Mesendoderm (in vitro differentiated cells): ENCODE data around the gene ITIH4.

ENCODE experiments used
- DNase-seq: peaks from one replicate; pipeline ENCODE4 v3.0.0; 2013
- H2AK5ac ChIP-seq: 2 replicates; pipeline ENCODE4 v1.6.1; 2013; ENCODE audit warnings: low read length, inconsistent platforms
- H2BK120ac ChIP-seq: 2 replicates; pipeline ENCODE4 v1.6.1; 2013; ENCODE audit warnings: low read depth, mild to moderate bottlenecking, low read length, moderate library complexity, mixed read lengths
- H2BK15ac ChIP-seq: replicated peaks from 2 replicates; pipeline ENCODE4 v1.6.1; 2013; ENCODE audit warnings: low read depth, mild to moderate bottlenecking, moderate library complexity
- H2BK5ac ChIP-seq: 2 replicates; pipeline ENCODE4 v1.6.1; 2013; ENCODE audit warnings: low read length, inconsistent platforms
- H3K18ac ChIP-seq: 2 replicates; pipeline ENCODE4 v1.6.1; 2013; ENCODE audit warnings: mild to moderate bottlenecking, low read length, mixed read lengths
- H3K23ac ChIP-seq: one replicate; pipeline ENCODE4 v1.6.1; 2013; ENCODE audit warnings: low read length
- H3K27ac ChIP-seq: 2 replicates; pipeline ENCODE4 v1.5.1; 2013; ENCODE audit warnings: low read depth, mild to moderate bottlenecking, inconsistent platforms, low read length, moderate library complexity
- H3K27me3 ChIP-seq: 2 replicates; pipeline ENCODE4 v1.6.1; 2013; ENCODE audit warnings: low read length, control low read depth, mild to moderate bottlenecking, inconsistent platforms; ENCODE audit not compliant: insufficient read depth, poor library complexity
- H3K36me3 ChIP-seq: 2 replicates; pipeline ENCODE4 v1.6.1; 2013; ENCODE audit warnings: low read length, inconsistent platforms; ENCODE audit not compliant: control insufficient read depth, insufficient read depth
- H3K4ac ChIP-seq: one replicate; pipeline ENCODE4 v1.6.1; 2013; ENCODE audit warnings: low read depth, mild to moderate bottlenecking, low read length, moderate library complexity
- H3K4me1 ChIP-seq: 2 replicates; pipeline ENCODE4 v1.6.1; 2013; ENCODE audit warnings: low read depth, low read length, inconsistent platforms; ENCODE audit not compliant: control insufficient read depth
- H3K4me2 ChIP-seq: 2 replicates; pipeline ENCODE4 v1.6.1; 2013; ENCODE audit warnings: low read length
- H3K4me3 ChIP-seq: 2 replicates; pipeline ENCODE4 v1.5.1; 2013; ENCODE audit warnings: mild to moderate bottlenecking, low read length
- H3K56ac ChIP-seq: one replicate; pipeline ENCODE4 v1.6.1; 2013; ENCODE audit warnings: low read length
- H3K79me1 ChIP-seq: 2 replicates; pipeline ENCODE4 v1.6.1; 2013; ENCODE audit warnings: low read length, inconsistent platforms
- H3K79me2 ChIP-seq: 2 replicates; pipeline ENCODE4 v1.6.1; 2013; ENCODE audit warnings: mild to moderate bottlenecking, low read length; ENCODE audit not compliant: control insufficient read depth, insufficient read depth
- H3K9ac ChIP-seq: 2 replicates; pipeline ENCODE4 v1.6.1; 2013; ENCODE audit warnings: low read length, inconsistent platforms
- H4K5ac ChIP-seq: one replicate; pipeline ENCODE4 v1.6.1; 2013; ENCODE audit warnings: low read length
- H4K8ac ChIP-seq: one replicate; pipeline ENCODE4 v1.6.1; 2013; ENCODE audit warnings: low read depth, mild to moderate bottlenecking, control low read depth, low read length, moderate library complexity
- WGBS: extraction: QIAGEN DNeasy Blood & Tissue Kit; methylation state at CpG from one replicate; pipeline ENCODE4 v1.1.7; 2013; ENCODE audit warnings: low lambda C conversion rate, missing lambda C conversion rate; ENCODE audit not compliant: insufficient coverage; ENCODE audit errors: extremely low coverage; 5-methylcytosine and 5-hydroxymethylcytosine counted together

Gene ITIH4

GRCh38 chr3:52792413-52792812 lies 38.1 kb downstream of the ITIH4 start:
- Histone ChIP-seq H4K5ac (no peak overlapping the region), H2BK120ac (no peak overlapping the region), H2BK5ac (no peak overlapping the region), H3K79me2 (no peaks in the 10 kb centered on the region), H3K4me3 (no peak overlapping the region), H3K79me1 (no peaks in the 10 kb centered on the region), H3K4me2 (no peak overlapping the region), H3K9ac (no peak overlapping the region), H3K18ac (no peak overlapping the region), H4K8ac (no peak overlapping the region), H3K4me1 (no peaks in the 10 kb centered on the region), H3K27ac (no peak overlapping the region), H3K36me3 (no peaks in the 10 kb centered on the region), H3K27me3 (no peaks in the 10 kb centered on the region), H2AK5ac (no peak overlapping the region), H3K4ac (no peak overlapping the region), H3K23ac (no peak overlapping the region), H2BK15ac (no peak overlapping the region), H3K56ac (no peak overlapping the region)
- WGBS, result no CpG with 5 or more reads among the region's 7 CpGs
- peak; percentile 19 for DNase-seq

- no peak overlapping the region for H3K18ac ChIP-seq
- no CpG with 5 or more reads among the region's 4 CpGs for WGBS
- H2BK15ac ChIP-seq, result no peak overlapping the region
- H3K79me1 ChIP-seq, result no peaks in the 10 kb centered on the region
- no peak overlapping the region for H3K4me3 ChIP-seq
- no peak overlapping the region for H3K23ac ChIP-seq
- no peak overlapping the region for H3K9ac ChIP-seq
- no peaks in the 10 kb centered on the region for H3K27me3 ChIP-seq
- no peak overlapping the region for H4K5ac ChIP-seq
- H3K36me3 ChIP-seq, result no peaks in the 10 kb centered on the region
- no peak overlapping the region for H2BK120ac ChIP-seq
- no peak overlapping the region for H3K27ac ChIP-seq
- DNase-seq, result no peak
- no peak overlapping the region for H3K4me2 ChIP-seq
- H3K4ac ChIP-seq, result no peak overlapping the region
- H3K56ac ChIP-seq, result no peak overlapping the region
- H2BK5ac ChIP-seq, result no peak overlapping the region
- H4K8ac ChIP-seq, result no peak overlapping the region
- no peak overlapping the region for H2AK5ac ChIP-seq
- H3K4me1 ChIP-seq, result no peaks in the 10 kb centered on the region
- H3K79me2 ChIP-seq, result no peaks in the 10 kb centered on the region
Observed at GRCh38 chr3:52791928-52792327, 38.5 kb downstream of the ITIH4 start.

- H3K4me3 ChIP-seq, result no peak overlapping the region
- no peaks in the 10 kb centered on the region for H3K4me1 ChIP-seq
- H3K4me2 ChIP-seq, result no peak overlapping the region
- H3K79me2 ChIP-seq, result no peaks in the 10 kb centered on the region
- no peaks in the 10 kb centered on the region for H3K27me3 ChIP-seq
- H3K18ac ChIP-seq, result no peak overlapping the region
- no peak for DNase-seq
- WGBS, result no CpG with 5 or more reads among the region's 12 CpGs
- no peak overlapping the region for H2AK5ac ChIP-seq
- H2BK120ac ChIP-seq, result no peak overlapping the region
- no peak overlapping the region for H3K23ac ChIP-seq
- no peak overlapping the region for H3K9ac ChIP-seq
- no peaks in the 10 kb centered on the region for H3K36me3 ChIP-seq
- no peaks in the 10 kb centered on the region for H3K79me1 ChIP-seq
- H2BK15ac ChIP-seq, result no peak overlapping the region
- no peak overlapping the region for H4K5ac ChIP-seq
- H4K8ac ChIP-seq, result no peak overlapping the region
- H3K56ac ChIP-seq, result no peak overlapping the region
- no peak overlapping the region for H2BK5ac ChIP-seq
- no peak overlapping the region for H3K4ac ChIP-seq
- no peak overlapping the region for H3K27ac ChIP-seq
Observed at GRCh38 chr3:52791366-52791765, 39.1 kb downstream of the ITIH4 start.

- H3K4me3 ChIP-seq, result no peak overlapping the region
- no peak overlapping the region for H3K18ac ChIP-seq
- H3K79me2 ChIP-seq, result no peaks in the 10 kb centered on the region
- H3K27ac ChIP-seq, result no peak overlapping the region
- H2BK120ac ChIP-seq, result no peak overlapping the region
- no peaks in the 10 kb centered on the region for H3K4me1 ChIP-seq
- H3K79me1 ChIP-seq, result no peaks in the 10 kb centered on the region
- WGBS, result no CpG with 5 or more reads among the region's 13 CpGs
- H4K5ac ChIP-seq, result no peak overlapping the region
- no peak overlapping the region for H3K4me2 ChIP-seq
- no peak overlapping the region for H3K23ac ChIP-seq
- no peak overlapping the region for H2BK15ac ChIP-seq
- no peak overlapping the region for H3K56ac ChIP-seq
- DNase-seq, result no peak
- no peaks in the 10 kb centered on the region for H3K36me3 ChIP-seq
- H3K27me3 ChIP-seq, result no peaks in the 10 kb centered on the region
- H3K9ac ChIP-seq, result no peak overlapping the region
- H4K8ac ChIP-seq, result no peak overlapping the region
- no peak overlapping the region for H2BK5ac ChIP-seq
- H3K4ac ChIP-seq, result no peak overlapping the region
- no peak overlapping the region for H2AK5ac ChIP-seq
Observed at GRCh38 chr3:52790741-52791140, 39.7 kb downstream of the ITIH4 start.

- H3K56ac ChIP-seq, result no peak overlapping the region
- no peaks in the 10 kb centered on the region for H3K4me1 ChIP-seq
- no peaks in the 10 kb centered on the region for H3K36me3 ChIP-seq
- H3K4me3 ChIP-seq, result no peak overlapping the region
- H2BK15ac ChIP-seq, result no peak overlapping the region
- no peaks in the 10 kb centered on the region for H3K79me2 ChIP-seq
- H2BK120ac ChIP-seq, result no peak overlapping the region
- H3K9ac ChIP-seq, result no peak overlapping the region
- no peak overlapping the region for H3K4me2 ChIP-seq
- no peak overlapping the region for H2BK5ac ChIP-seq
- no peaks in the 10 kb centered on the region for H3K27me3 ChIP-seq
- H4K8ac ChIP-seq, result no peak overlapping the region
- no peak overlapping the region for H3K4ac ChIP-seq
- no CpG with 5 or more reads among the region's 7 CpGs for WGBS
- no peaks in the 10 kb centered on the region for H3K79me1 ChIP-seq
- H4K5ac ChIP-seq, result no peak overlapping the region
- no peak overlapping the region for H2AK5ac ChIP-seq
- H3K18ac ChIP-seq, result no peak overlapping the region
- no peak for DNase-seq
- H3K27ac ChIP-seq, result no peak overlapping the region
- no peak overlapping the region for H3K23ac ChIP-seq
Observed at GRCh38 chr3:52790337-52790736, 40.1 kb downstream of the ITIH4 start.

GRCh38 chr3:52789746-52790040 lies 40.8 kb downstream of the ITIH4 start:
- H3K56ac ChIP-seq, result no peak overlapping the region
- no peak overlapping the region for H4K5ac ChIP-seq
- no peak overlapping the region for H3K4ac ChIP-seq
- H3K36me3 ChIP-seq, result no peaks in the 10 kb centered on the region
- H2BK15ac ChIP-seq, result no peak overlapping the region
- no peak overlapping the region for H3K9ac ChIP-seq
- no peak for DNase-seq
- H3K27me3 ChIP-seq, result no peaks in the 10 kb centered on the region
- H3K4me1 ChIP-seq, result no peaks in the 10 kb centered on the region
- no peaks in the 10 kb centered on the region for H3K79me2 ChIP-seq
- no peak overlapping the region for H3K23ac ChIP-seq
- H2BK120ac ChIP-seq, result no peak overlapping the region
- no peak overlapping the region for H3K4me3 ChIP-seq
- no peaks in the 10 kb centered on the region for H3K79me1 ChIP-seq
- H4K8ac ChIP-seq, result no peak overlapping the region
- no peak overlapping the region for H2AK5ac ChIP-seq
- no peak overlapping the region for H3K18ac ChIP-seq
- no CpG with 5 or more reads among the region's 6 CpGs for WGBS
- no peak overlapping the region for H3K4me2 ChIP-seq
- H3K27ac ChIP-seq, result no peak overlapping the region
- no peak overlapping the region for H2BK5ac ChIP-seq
